Endothelial cell of umbilical vein (primary cell): ENCODE results near the gene PLA2G6.
A peak's percentile ranks its signal among the peaks of the same experiment; 100 is the strongest.

Source experiments
- EZH2 ChIP-seq: IDR thresholded peaks from 2 replicates; pipeline ENCODE4 v1.6.1; 2012; ENCODE audit warnings: borderline replicate concordance, low read depth, mild to moderate bottlenecking, moderate library complexity, low read length, inconsistent platforms; ENCODE audit not compliant: severe bottlenecking
- FOS ChIP-seq: IDR thresholded peaks from 2 replicates; pipeline ENCODE4 v1.6.1; 2011; ENCODE audit warnings: mild to moderate bottlenecking, low read length, moderate library complexity, borderline replicate concordance; ENCODE audit not compliant: insufficient read depth
- GATA2 ChIP-seq: IDR thresholded peaks from 2 replicates; pipeline ENCODE4 v1.7.0; 2011; ENCODE audit warnings: low read depth, mild to moderate bottlenecking, moderate library complexity, mixed read lengths, low read length; ENCODE audit not compliant: insufficient read length, insufficient read depth
- JUN ChIP-seq: IDR thresholded peaks from 2 replicates; pipeline ENCODE4 v1.6.1; 2011; ENCODE audit warnings: borderline replicate concordance, low read depth; ENCODE audit not compliant: insufficient read length, insufficient read depth
- MYC ChIP-seq: IDR thresholded peaks from one replicate; pipeline ENCODE4 v1.6.1; 2011; ENCODE audit warnings: mild to moderate bottlenecking, low read depth, low read length
- POLR2A ChIP-seq: IDR thresholded peaks from 2 replicates; pipeline ENCODE4 v1.6.1; 2012; ENCODE audit warnings: low read depth, mild to moderate bottlenecking, control low read depth, low read length
- POLR2AphosphoS5 ChIP-seq: IDR thresholded peaks from 2 replicates; pipeline ENCODE4 v1.6.1; 2012; ENCODE audit warnings: low read depth, mild to moderate bottlenecking, control low read depth, low read length, moderate library complexity; ENCODE audit not compliant: insufficient read depth
- TF ChIP-seq, protein P1 (sequence below): IDR thresholded peaks from 2 replicates; pipeline ENCODE4 v1.6.1; 2011; ENCODE audit not compliant: insufficient read depth, insufficient read length
- TF ChIP-seq, protein P2 (sequence below), 2 donors: IDR thresholded peaks; 1 replicate in 1 of 2; 2 replicates in 1 of 2; pipeline ENCODE4 v1.5.1; 2011; ENCODE audit warnings: low read length in 2 of 2, mild to moderate bottlenecking in 2 of 2, moderate library complexity in 2 of 2, control low read depth in 1 of 2, inconsistent platforms in 1 of 2, low read depth in 1 of 2; ENCODE audit not compliant: insufficient read depth in 1 of 2; ENCODE audit errors: extremely low read depth in 1 of 2

DNA sequence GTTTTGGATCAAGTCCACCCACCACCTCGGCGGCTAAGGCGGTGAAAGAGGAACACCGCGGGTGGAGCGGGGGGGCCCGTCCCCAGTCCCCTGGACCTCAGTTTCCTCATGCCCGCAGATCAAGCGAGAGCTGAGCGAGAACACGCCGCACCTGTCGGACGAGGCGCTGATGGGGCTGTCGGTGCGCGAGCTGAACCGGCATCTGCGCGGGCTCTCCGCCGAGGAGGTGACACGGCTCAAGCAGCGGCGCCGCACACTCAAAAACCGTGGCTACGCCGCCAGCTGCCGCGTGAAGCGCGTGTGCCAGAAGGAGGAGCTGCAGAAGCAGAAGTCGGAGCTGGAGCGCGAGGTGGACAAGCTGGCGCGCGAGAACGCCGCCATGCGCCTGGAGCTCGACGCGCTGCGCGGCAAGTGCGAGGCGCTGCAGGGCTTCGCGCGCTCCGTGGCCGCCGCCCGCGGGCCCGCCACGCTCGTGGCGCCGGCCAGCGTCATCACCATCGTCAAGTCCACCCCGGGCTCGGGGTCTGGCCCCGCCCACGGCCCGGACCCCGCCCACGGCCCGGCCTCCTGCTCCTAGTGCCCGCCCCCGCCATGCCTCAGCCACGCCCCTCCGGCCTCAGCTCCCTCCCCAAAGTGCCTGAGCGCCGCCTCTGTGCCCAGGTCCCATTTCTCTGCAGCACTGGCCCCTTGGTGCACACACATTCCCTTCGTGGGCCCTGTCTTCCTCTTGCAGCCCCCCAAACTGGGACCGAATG is 32.8 kb upstream of the PLA2G6 start:
- TF ChIP-seq POLR2AphosphoS5 (peak; percentile 61), POLR2A (no peak), MYC (no peak), GATA2 (no peak), EZH2 (no peak), JUN (no peak), FOS (no peak)
- TF ChIP-seq, protein P1, sequence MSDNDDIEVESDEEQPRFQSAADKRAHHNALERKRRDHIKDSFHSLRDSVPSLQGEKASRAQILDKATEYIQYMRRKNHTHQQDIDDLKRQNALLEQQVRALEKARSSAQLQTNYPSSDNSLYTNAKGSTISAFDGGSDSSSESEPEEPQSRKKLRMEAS, result no peak
- TF ChIP-seq, protein P2, sequence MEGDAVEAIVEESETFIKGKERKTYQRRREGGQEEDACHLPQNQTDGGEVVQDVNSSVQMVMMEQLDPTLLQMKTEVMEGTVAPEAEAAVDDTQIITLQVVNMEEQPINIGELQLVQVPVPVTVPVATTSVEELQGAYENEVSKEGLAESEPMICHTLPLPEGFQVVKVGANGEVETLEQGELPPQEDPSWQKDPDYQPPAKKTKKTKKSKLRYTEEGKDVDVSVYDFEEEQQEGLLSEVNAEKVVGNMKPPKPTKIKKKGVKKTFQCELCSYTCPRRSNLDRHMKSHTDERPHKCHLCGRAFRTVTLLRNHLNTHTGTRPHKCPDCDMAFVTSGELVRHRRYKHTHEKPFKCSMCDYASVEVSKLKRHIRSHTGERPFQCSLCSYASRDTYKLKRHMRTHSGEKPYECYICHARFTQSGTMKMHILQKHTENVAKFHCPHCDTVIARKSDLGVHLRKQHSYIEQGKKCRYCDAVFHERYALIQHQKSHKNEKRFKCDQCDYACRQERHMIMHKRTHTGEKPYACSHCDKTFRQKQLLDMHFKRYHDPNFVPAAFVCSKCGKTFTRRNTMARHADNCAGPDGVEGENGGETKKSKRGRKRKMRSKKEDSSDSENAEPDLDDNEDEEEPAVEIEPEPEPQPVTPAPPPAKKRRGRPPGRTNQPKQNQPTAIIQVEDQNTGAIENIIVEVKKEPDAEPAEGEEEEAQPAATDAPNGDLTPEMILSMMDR (IDR thresholded peaks at IDR 0.05; ENCODE audit: extremely low read depth in 1 of 2, insufficient read depth in 1 of 2, low read depth in 1 of 2, low read length in 2 of 2), result no peak
